GM18873 (cell line): Measurements from ENCODE around the gene ETF1.
A peak's percentile ranks its signal among the peaks of the same experiment; 100 is the strongest.

ENCODE experiments used
- ATAC-seq: cut with Tn5 transposase; IDR thresholded peaks from one replicate; pipeline ENCODE4 v1.9.1; 2021; ENCODE audit warnings: mild to moderate bottlenecking, moderate library complexity, moderate number of reproducible peaks; ENCODE audit not compliant: unreplicated experiment, low FRiP score

Gene ETF1

GRCh38 chr5:138465261-138466124 lies 77.5 kb downstream of the ETF1 start, which contains the start of gene EGR1:
Gene EGR1, plus strand, starts transcription at chr5:138465479. Its CDS starts 283 bp downstream, at chr5:138465762.
- ATAC-seq: peak; percentile 45

- ATAC-seq: peak; percentile 76
These were observed 78.4 kb downstream of the ETF1 start for GRCh38 chr5:138464388-138465260.

GRCh38 chr5:138464008-138464387 lies 79.0 kb downstream of the ETF1 start:
- ATAC-seq: peak; percentile 36

- no peak for ATAC-seq
These were observed 79.5 kb downstream of the ETF1 start for GRCh38 chr5:138463419-138464007.

- ATAC-seq: no peak
These were observed 81.5 kb downstream of the ETF1 start for GRCh38 chr5:138461343-138462125.

GRCh38 chr5:138460032-138460693 lies 82.9 kb downstream of the ETF1 start:
- ATAC-seq: no peak

GRCh38 chr5:138459311-138459933 lies 83.6 kb downstream of the ETF1 start:
- no peak for ATAC-seq

- no peak for ATAC-seq
These were observed 84.2 kb downstream of the ETF1 start for GRCh38 chr5:138458856-138459255.

- ATAC-seq: no peak
These were observed 84.7 kb downstream of the ETF1 start for GRCh38 chr5:138458384-138458783.

- ATAC-seq: no peak
These were observed 85.3 kb downstream of the ETF1 start for GRCh38 chr5:138457531-138458275.
